Osteocyte (in vitro differentiated cells): Measurements from ENCODE around the gene PHF23. TPM values are rescaled to one million over a fixed set of nuclear protein-coding genes. Genes with fewer than 3 reads are reported as not detected.

Experiments used
- DNase-seq: peaks from one replicate; pipeline ENCODE4 v3.0.0; 2021; ENCODE audit warnings: mixed read lengths; ENCODE audit not compliant: unreplicated experiment; ENCODE audit errors: extremely low spot score
- H3K27ac Mint-ChIP-seq: one replicate; pipeline ENCODE4 v1.8.0; 2021; ENCODE audit warnings: mild to moderate bottlenecking, mixed read lengths; ENCODE audit not compliant: unreplicated experiment
- H3K27me3 Mint-ChIP-seq: one replicate; pipeline ENCODE4 v1.8.0; 2021; ENCODE audit warnings: mixed read lengths; ENCODE audit not compliant: unreplicated experiment
- H3K36me3 Mint-ChIP-seq: one replicate; pipeline ENCODE4 v1.8.0; 2021; ENCODE audit warnings: mixed read lengths; ENCODE audit not compliant: unreplicated experiment
- H3K4me1 Mint-ChIP-seq: one replicate; pipeline ENCODE4 v1.8.0; 2021; ENCODE audit warnings: mixed read lengths; ENCODE audit not compliant: unreplicated experiment
- H3K4me3 Mint-ChIP-seq: one replicate; pipeline ENCODE4 v1.8.0; 2021; ENCODE audit warnings: mild to moderate bottlenecking, moderate library complexity, mixed read lengths; ENCODE audit not compliant: unreplicated experiment
- H3K9me3 Mint-ChIP-seq: one replicate; pipeline ENCODE4 v1.8.0; 2021; ENCODE audit warnings: mixed read lengths; ENCODE audit not compliant: unreplicated experiment
- total RNA-seq: library from RNA; stranded (reverse); gene quantifications from 2 replicates; pipeline ENCODE4 v1.2.1, GENCODE V29; 2021
- TF ChIP-seq, protein P1 (sequence below): fragments of 200-600 bp; sonication (generic); IDR thresholded peaks from 2 replicates; pipeline ENCODE4 v1.5.0; 2021; ENCODE audit warnings: antibody characterized with exemption, mild to moderate bottlenecking, moderate library complexity

Gene PHF23
- total RNA-seq, 1 donor from 2014 or later = 51.6 TPM

GRCh38 chr17:7221278-7222092 is 17.8 kb downstream of the PHF23 start:
- no peak for DNase-seq
- TF ChIP-seq, protein P1, sequence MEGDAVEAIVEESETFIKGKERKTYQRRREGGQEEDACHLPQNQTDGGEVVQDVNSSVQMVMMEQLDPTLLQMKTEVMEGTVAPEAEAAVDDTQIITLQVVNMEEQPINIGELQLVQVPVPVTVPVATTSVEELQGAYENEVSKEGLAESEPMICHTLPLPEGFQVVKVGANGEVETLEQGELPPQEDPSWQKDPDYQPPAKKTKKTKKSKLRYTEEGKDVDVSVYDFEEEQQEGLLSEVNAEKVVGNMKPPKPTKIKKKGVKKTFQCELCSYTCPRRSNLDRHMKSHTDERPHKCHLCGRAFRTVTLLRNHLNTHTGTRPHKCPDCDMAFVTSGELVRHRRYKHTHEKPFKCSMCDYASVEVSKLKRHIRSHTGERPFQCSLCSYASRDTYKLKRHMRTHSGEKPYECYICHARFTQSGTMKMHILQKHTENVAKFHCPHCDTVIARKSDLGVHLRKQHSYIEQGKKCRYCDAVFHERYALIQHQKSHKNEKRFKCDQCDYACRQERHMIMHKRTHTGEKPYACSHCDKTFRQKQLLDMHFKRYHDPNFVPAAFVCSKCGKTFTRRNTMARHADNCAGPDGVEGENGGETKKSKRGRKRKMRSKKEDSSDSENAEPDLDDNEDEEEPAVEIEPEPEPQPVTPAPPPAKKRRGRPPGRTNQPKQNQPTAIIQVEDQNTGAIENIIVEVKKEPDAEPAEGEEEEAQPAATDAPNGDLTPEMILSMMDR = no peak
- peaks cover 51% of the 10 kb centered on the region for H3K4me1 Mint-ChIP-seq
- peak overlapping the region; percentile 99 for H3K27ac Mint-ChIP-seq
- peaks cover 18% of the 10 kb centered on the region for H3K36me3 Mint-ChIP-seq
- no peaks in the 10 kb centered on the region for H3K27me3 Mint-ChIP-seq
- no peak overlapping the region for H3K4me3 Mint-ChIP-seq
- no peaks in the 10 kb centered on the region for H3K9me3 Mint-ChIP-seq

GRCh38 chr17:7220593-7221277 is 18.5 kb downstream of the PHF23 start:
- peak overlapping the region; percentile 99 for H3K27ac Mint-ChIP-seq
- H3K4me3 Mint-ChIP-seq = peak overlapping the region; percentile 97
- H3K4me1 Mint-ChIP-seq = peaks cover 59% of the 10 kb centered on the region
- no peak for DNase-seq
- no peaks in the 10 kb centered on the region for H3K9me3 Mint-ChIP-seq
- peaks cover 16% of the 10 kb centered on the region for H3K36me3 Mint-ChIP-seq
- H3K27me3 Mint-ChIP-seq = no peaks in the 10 kb centered on the region
- TF ChIP-seq, protein P1 = peak; percentile 59

DNA sequence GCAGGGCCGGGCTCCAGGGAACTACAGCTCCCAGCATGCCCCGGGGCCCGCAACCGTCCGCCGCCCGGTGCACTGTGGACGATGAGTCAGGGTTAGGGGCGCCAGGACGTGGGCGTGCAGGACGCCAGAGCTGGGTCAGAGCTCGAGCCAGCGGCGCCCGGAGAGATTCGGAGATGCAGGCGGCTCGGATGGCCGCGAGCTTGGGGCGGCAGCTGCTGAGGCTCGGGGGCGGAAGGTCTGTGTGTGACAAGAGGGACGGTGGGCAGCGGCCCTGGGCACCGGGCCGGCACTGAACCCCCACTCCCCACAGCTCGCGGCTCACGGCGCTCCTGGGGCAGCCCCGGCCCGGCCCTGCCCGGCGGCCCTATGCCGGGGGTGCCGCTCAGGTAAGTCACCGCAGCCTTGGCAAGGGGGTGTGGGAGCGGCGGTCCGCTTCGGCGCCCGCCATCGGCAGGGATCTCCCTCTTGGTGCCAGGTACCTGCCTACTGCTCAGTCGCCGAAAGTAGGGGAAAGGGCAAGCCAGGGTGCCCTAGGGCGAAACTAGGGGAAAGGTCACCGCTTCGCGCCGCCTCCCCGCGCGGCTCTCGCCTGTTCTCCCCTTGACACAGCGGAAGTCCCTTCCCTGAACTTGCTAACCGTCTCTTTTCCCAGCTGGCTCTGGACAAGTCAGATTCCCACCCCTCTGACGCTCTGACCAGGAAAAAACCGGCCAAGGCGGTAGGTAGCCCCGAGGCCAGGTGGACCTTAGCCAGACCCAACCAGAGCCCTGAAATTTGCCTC is 19.3 kb downstream of the PHF23 start, which contains the start of the genes ACADVL and DLG4:
TSS of gene ACADVL (plus strand) at position 127 of the 781 bp plus-strand sequence. CDS start at position 174, 47 bp downstream.
TSS of gene DLG4 (minus strand) at position 25 of the 781 bp plus-strand sequence.
- TF ChIP-seq, protein P1 = no peak
- Mint-ChIP-seq H3K27ac (peak within 1 kb of the TSS; percentile 99), H3K27me3 (no peaks in the 10 kb centered on the region), H3K9me3 (no peaks in the 10 kb centered on the region), H3K4me1 (peaks cover 62% of the 10 kb centered on the region), H3K4me3 (peak within 1 kb of the TSS; percentile 97), H3K36me3 (peaks cover 10% of the 10 kb centered on the region)
- peak; percentile 95 for DNase-seq

GRCh38 chr17:7219229-7219811 is 19.9 kb downstream of the PHF23 start:
- H3K27me3 Mint-ChIP-seq = no peaks in the 10 kb centered on the region
- peak overlapping the region; percentile 97 for H3K4me3 Mint-ChIP-seq
- TF ChIP-seq, protein P1 = no peak
- peaks cover 61% of the 10 kb centered on the region for H3K4me1 Mint-ChIP-seq
- H3K36me3 Mint-ChIP-seq = peaks cover 7% of the 10 kb centered on the region
- H3K9me3 Mint-ChIP-seq = no peaks in the 10 kb centered on the region
- H3K27ac Mint-ChIP-seq = peak overlapping the region; percentile 99
- no peak for DNase-seq
